ENCODE data around the gene PTOV1. TPM values are rescaled to one million over a fixed set of nuclear protein-coding genes. Genes with fewer than 3 reads are reported as not detected.

Gene PTOV1
- total RNA-seq (2021; ENCODE audit: unreplicated experiment) (114 TPM), Bru-seq, nascent RNA (percentile 63 among the genes with signal in this experiment), BruChase-seq, experiment 1, labeled RNA remaining after a 2-hour chase (percentile 76 among the genes with signal in this experiment), BruChase-seq, experiment 2, labeled RNA remaining after a 6-hour chase (percentile 75 among the genes with signal in this experiment)
- polyA plus RNA-seq (2012; ENCODE audit: insufficient read length): 273 TPM
- long read RNA-seq, transcript PTOV1-208 (2 exons, 327 nt): minor isoform, 5 of 127 reads
- long read RNA-seq, transcript PTOV1-212 (13 exons, 1,577 nt): major isoform, 54 of 127 reads
- long read RNA-seq, transcript PTOV1-220 (13 exons, 1,587 nt): minor isoform, 7 of 127 reads
- long read RNA-seq, partial matches to known transcripts: 15 of 127 reads
- long read RNA-seq, other reads (novel, unspliced or antisense): 39 of 127 reads

- H3K4me3 ChIP-seq (ENCODE audit: low read depth in 2 of 2, low read length in 2 of 2): peak within 1 kb of the TSS; percentile 58 to 73
- no peaks in the 10 kb centered on the region for H3K9me3 ChIP-seq (ENCODE audit: control insufficient read depth, insufficient read depth, low read depth, low read length)
- in situ Hi-C loops (cut with HindIII; ENCODE audit: low pct_unique_long_range_greater_than_20kb, low sequenced_read_pairs): no loop called here
- H3K27ac ChIP-seq (ENCODE audit: low read length): peak within 1 kb of the TSS; percentile 86
- TF ChIP-seq TCF7L2 (IDR thresholded peaks at IDR 0.05; ENCODE audit: low read depth, low read length) (peak; percentile 37; the same call in 1 of the 2 replicates), SIN3A (IDR thresholded peaks at IDR 0.05; ENCODE audit: borderline replicate concordance, insufficient read depth, low read depth, low read length) (no peak), POLR2AphosphoS5 (IDR thresholded peaks at IDR 0.05; ENCODE audit: low read depth, low read length) (peak; percentile 69)
- peak; percentile 91 for ATAC-seq
- POLR2A ChIA-PET: interaction anchor here (0.6 kb wide), 2 partner anchors 37 to 40 kb away, joined by 3 read pairs; partner anchors contain the start of gene FUZ
- DNase-seq (ENCODE audit: low read depth, low spot score): no peak
- intact Hi-C loops (cut with micrococcal nuclease; ENCODE audit: unreplicated experiment): no loop called here
- H3K4me1 ChIP-seq (ENCODE audit: control insufficient read depth, insufficient read depth, low read length): peaks cover 13% of the 10 kb centered on the region
- CTCF ChIA-PET: no interaction called here
- BruUV-seq (replicated peaks): no TSS peak
- H3K36me3 ChIP-seq (ENCODE audit: control insufficient read depth, insufficient read depth, low read length): no peaks in the 10 kb centered on the region
- H3K27me3 ChIP-seq (ENCODE audit: control insufficient read depth, insufficient read depth, low read length): no peaks in the 10 kb centered on the region
Observed at GRCh38 chr19:49850487-49851342, at the start of gene PTOV1. TSS of gene PTOV1 (plus strand) at chr19:49851159.

DNA sequence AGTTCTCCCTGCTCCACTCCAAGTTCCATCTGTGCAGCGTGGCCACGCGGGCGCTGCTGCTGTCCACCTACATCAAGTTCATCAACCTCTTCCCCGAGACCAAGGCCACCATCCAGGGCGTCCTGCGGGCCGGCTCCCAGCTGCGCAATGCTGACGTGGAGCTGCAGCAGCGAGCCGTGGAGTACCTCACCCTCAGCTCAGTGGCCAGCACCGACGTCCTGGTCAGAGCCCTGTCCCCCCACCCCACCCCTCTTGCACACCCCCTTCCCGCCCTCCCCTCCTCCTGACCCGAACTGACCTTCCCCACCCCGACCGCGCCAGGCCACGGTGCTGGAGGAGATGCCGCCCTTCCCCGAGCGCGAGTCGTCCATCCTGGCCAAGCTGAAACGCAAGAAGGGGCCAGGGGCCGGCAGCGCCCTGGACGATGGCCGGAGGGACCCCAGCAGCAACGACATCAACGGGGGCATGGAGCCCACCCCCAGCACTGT, 49.5 kb upstream of the PTOV1 start:
- DNase-seq (ENCODE audit: low read depth, low spot score): no peak
- Histone ChIP-seq H3K27ac (ENCODE audit: low read length) (no peak overlapping the region), H3K9me3 (ENCODE audit: control insufficient read depth, insufficient read depth, low read depth, low read length) (no peaks in the 10 kb centered on the region), H3K4me1 (ENCODE audit: control insufficient read depth, insufficient read depth, low read length) (no peaks in the 10 kb centered on the region), H3K36me3 (ENCODE audit: control insufficient read depth, insufficient read depth, low read length) (no peaks in the 10 kb centered on the region), H3K27me3 (ENCODE audit: control insufficient read depth, insufficient read depth, low read length) (no peaks in the 10 kb centered on the region), H3K4me3 (ENCODE audit: low read depth in 2 of 2, low read length in 2 of 2) (no peak overlapping the region)
- ChIA-PET CTCF (no interaction called here), POLR2A (no interaction called here)
- ATAC-seq: no peak
- BruUV-seq (replicated peaks): no TSS peak
- TF ChIP-seq, protein P1, sequence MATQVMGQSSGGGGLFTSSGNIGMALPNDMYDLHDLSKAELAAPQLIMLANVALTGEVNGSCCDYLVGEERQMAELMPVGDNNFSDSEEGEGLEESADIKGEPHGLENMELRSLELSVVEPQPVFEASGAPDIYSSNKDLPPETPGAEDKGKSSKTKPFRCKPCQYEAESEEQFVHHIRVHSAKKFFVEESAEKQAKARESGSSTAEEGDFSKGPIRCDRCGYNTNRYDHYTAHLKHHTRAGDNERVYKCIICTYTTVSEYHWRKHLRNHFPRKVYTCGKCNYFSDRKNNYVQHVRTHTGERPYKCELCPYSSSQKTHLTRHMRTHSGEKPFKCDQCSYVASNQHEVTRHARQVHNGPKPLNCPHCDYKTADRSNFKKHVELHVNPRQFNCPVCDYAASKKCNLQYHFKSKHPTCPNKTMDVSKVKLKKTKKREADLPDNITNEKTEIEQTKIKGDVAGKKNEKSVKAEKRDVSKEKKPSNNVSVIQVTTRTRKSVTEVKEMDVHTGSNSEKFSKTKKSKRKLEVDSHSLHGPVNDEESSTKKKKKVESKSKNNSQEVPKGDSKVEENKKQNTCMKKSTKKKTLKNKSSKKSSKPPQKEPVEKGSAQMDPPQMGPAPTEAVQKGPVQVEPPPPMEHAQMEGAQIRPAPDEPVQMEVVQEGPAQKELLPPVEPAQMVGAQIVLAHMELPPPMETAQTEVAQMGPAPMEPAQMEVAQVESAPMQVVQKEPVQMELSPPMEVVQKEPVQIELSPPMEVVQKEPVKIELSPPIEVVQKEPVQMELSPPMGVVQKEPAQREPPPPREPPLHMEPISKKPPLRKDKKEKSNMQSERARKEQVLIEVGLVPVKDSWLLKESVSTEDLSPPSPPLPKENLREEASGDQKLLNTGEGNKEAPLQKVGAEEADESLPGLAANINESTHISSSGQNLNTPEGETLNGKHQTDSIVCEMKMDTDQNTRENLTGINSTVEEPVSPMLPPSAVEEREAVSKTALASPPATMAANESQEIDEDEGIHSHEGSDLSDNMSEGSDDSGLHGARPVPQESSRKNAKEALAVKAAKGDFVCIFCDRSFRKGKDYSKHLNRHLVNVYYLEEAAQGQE (IDR thresholded peaks at IDR 0.05; ENCODE audit: insufficient read depth in 1 of 2, low read depth in 2 of 2, low read length in 1 of 2): no peak
- TF ChIP-seq TCF7L2 (IDR thresholded peaks at IDR 0.05; ENCODE audit: low read depth, low read length) (no peak), POLR2AphosphoS5 (IDR thresholded peaks at IDR 0.05; ENCODE audit: low read depth, low read length) (no peak), SIN3A (IDR thresholded peaks at IDR 0.05; ENCODE audit: borderline replicate concordance, insufficient read depth, low read depth, low read length) (no peak)
- TF ChIP-seq, protein P2, sequence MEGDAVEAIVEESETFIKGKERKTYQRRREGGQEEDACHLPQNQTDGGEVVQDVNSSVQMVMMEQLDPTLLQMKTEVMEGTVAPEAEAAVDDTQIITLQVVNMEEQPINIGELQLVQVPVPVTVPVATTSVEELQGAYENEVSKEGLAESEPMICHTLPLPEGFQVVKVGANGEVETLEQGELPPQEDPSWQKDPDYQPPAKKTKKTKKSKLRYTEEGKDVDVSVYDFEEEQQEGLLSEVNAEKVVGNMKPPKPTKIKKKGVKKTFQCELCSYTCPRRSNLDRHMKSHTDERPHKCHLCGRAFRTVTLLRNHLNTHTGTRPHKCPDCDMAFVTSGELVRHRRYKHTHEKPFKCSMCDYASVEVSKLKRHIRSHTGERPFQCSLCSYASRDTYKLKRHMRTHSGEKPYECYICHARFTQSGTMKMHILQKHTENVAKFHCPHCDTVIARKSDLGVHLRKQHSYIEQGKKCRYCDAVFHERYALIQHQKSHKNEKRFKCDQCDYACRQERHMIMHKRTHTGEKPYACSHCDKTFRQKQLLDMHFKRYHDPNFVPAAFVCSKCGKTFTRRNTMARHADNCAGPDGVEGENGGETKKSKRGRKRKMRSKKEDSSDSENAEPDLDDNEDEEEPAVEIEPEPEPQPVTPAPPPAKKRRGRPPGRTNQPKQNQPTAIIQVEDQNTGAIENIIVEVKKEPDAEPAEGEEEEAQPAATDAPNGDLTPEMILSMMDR (IDR thresholded peaks at IDR 0.05): no peak
- in situ Hi-C loops (cut with HindIII; ENCODE audit: low pct_unique_long_range_greater_than_20kb, low sequenced_read_pairs): no loop called here
- intact Hi-C loops (cut with micrococcal nuclease; ENCODE audit: unreplicated experiment): no loop called here
